Body of pancreas (tissue), 4 donors: ENCODE results near the gene IL3RA.
"Not testable (repeated sequence)": the region's sequence is repeated elsewhere in the genome, so short reads cannot be mapped to it uniquely, and the experiment has no call there.

Experiments
- CTCF ChIP-seq, 7 experiments: fragments of 450-650 bp in 4 of 7; fragments of 200-600 bp in 3 of 7; sonication (generic) in 3 of 7; IDR thresholded peaks; one replicate each; pipeline ENCODE4 v1.5.1; 2016 to 2019; ENCODE audit warnings: antibody characterized with exemption in 7 of 7
- POLR2A ChIP-seq, 3 donors: fragments of 450-650 bp; IDR thresholded peaks; one replicate each; pipeline ENCODE4 v1.6.1; 2016; ENCODE audit warnings: antibody characterized with exemption in 3 of 3, mild to moderate bottlenecking in 2 of 3

GRCh38 chrX:1366363-1366762, 29.8 kb downstream of the IL3RA start:
- TF ChIP-seq CTCF, POLR2A (IDR thresholded peaks at IDR 0.05): not testable (repeated sequence)
